ENCODE measurements around the gene SLC6A6.

The SLC6A6 gene

DNA sequence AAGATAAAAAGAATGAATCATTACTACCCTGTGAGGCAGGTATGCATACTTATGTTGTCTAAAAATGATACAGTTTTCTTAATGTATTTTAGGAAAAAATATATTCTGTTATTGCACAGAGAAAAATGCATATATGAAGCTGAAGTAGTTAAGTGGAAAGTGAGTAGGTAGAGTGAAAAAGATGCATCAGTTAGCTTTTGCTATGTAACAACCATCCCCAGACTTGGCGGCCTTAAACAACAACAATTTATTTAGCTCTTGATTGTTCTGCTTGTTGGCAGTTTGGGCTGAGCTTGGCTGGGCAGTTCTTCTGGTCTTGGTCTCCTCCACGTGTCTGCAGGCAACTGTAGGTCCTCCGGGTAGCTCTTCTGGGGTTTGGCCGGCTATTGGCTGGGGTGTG, 45.7 kb downstream of the SLC6A6 start:
- Histone ChIP-seq H3K9ac (ENCODE audit: low read length) (no peak overlapping the region), H3K4me1 (ENCODE audit: control insufficient read depth, insufficient read depth, low read length) (no peaks in the 10 kb centered on the region), H3K4me3 (ENCODE audit: low read depth, low read length) (no peak overlapping the region), H3K36me3 (ENCODE audit: control insufficient read depth, insufficient read depth, low read length) (peaks cover 94% of the 10 kb centered on the region), H3K27ac (ENCODE audit: low read depth, low read length) (no peak overlapping the region), H3K9me3 (ENCODE audit: control insufficient read depth, insufficient read depth, low read depth, low read length) (peaks cover 4% of the 10 kb centered on the region; the same call in 1 of the 2 replicates), H3K27me3 (ENCODE audit: control insufficient read depth, insufficient read depth, low read length) (no peaks in the 10 kb centered on the region)

GRCh38 chr3:14448756-14449727, 46.6 kb downstream of the SLC6A6 start:
- Histone ChIP-seq H3K9ac (ENCODE audit: low read length) (no peak overlapping the region), H3K9me3 (ENCODE audit: control insufficient read depth, insufficient read depth, low read depth, low read length) (peaks cover 4% of the 10 kb centered on the region; the same call in 1 of the 2 replicates), H3K36me3 (ENCODE audit: control insufficient read depth, insufficient read depth, low read length) (peaks cover 94% of the 10 kb centered on the region), H3K27ac (ENCODE audit: low read depth, low read length) (no peak overlapping the region), H3K4me1 (ENCODE audit: control insufficient read depth, insufficient read depth, low read length) (no peaks in the 10 kb centered on the region), H3K4me3 (ENCODE audit: low read depth, low read length) (no peak overlapping the region), H3K27me3 (ENCODE audit: control insufficient read depth, insufficient read depth, low read length) (no peaks in the 10 kb centered on the region)

- no peak overlapping the region for H3K27ac ChIP-seq (ENCODE audit: low read depth, low read length)
Observed at GRCh38 chr3:14450506-14450905, 48.1 kb downstream of the SLC6A6 start.

DNA sequence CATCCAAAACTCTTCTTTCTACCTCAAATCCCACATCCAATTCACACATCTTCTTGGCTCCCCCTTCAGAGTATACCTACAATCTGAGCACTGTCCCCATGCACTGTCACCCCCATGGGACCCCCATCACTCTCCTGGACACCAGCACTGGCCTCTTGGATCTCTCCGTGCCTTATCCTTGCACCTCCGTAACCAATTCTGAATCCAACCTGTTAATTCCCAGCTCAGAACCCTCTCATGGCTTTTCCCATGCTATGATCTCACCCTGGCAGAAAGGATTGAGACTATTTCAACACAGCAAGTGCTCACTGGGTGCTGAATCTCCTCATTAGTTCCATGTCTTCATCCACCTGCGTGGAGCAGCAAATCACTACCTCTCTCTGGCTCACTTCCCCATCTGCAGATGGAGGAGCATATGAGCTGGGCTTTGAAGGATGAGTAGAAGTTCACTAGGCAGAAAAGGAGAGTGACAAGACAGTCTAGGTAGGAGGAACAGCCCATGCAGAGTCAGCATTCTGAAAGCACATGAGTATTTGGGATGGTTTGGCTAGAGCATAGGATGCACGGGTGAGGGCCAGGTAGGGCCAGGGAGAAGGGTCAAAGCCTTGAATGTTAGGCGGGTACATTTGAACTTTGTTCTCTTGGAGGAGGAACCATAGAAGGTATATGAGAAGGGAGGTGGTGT, 48.7 kb downstream of the SLC6A6 start:
- Histone ChIP-seq H3K9ac (ENCODE audit: low read length) (no peak overlapping the region), H3K27me3 (ENCODE audit: control insufficient read depth, insufficient read depth, low read length) (no peaks in the 10 kb centered on the region), H3K9me3 (ENCODE audit: control insufficient read depth, insufficient read depth, low read depth, low read length) (peaks cover 4% of the 10 kb centered on the region; the same call in 1 of the 2 replicates), H3K27ac (ENCODE audit: low read depth, low read length) (no peak overlapping the region), H3K4me3 (ENCODE audit: low read depth, low read length) (no peak overlapping the region), H3K36me3 (ENCODE audit: control insufficient read depth, insufficient read depth, low read length) (peaks cover 96% of the 10 kb centered on the region), H3K4me1 (ENCODE audit: control insufficient read depth, insufficient read depth, low read length) (no peaks in the 10 kb centered on the region)

More at GRCh38 chr3:14450506-14450905, 48.1 kb downstream of the SLC6A6 start:
- H3K4me3 ChIP-seq (ENCODE audit: low read depth, low read length) = no peak overlapping the region
- no peaks in the 10 kb centered on the region for H3K4me1 ChIP-seq (ENCODE audit: control insufficient read depth, insufficient read depth, low read length)
- no peak overlapping the region for H3K9ac ChIP-seq (ENCODE audit: low read length)
- peaks cover 4% of the 10 kb centered on the region; the same call in 1 of the 2 replicates for H3K9me3 ChIP-seq (ENCODE audit: control insufficient read depth, insufficient read depth, low read depth, low read length)
- H3K27me3 ChIP-seq (ENCODE audit: control insufficient read depth, insufficient read depth, low read length) = no peaks in the 10 kb centered on the region
- peaks cover 97% of the 10 kb centered on the region for H3K36me3 ChIP-seq (ENCODE audit: control insufficient read depth, insufficient read depth, low read length)

- peaks cover 94% of the 10 kb centered on the region for H3K36me3 ChIP-seq (ENCODE audit: control insufficient read depth, insufficient read depth, low read length)
- no peak overlapping the region for H3K9ac ChIP-seq (ENCODE audit: low read length)
Observed at GRCh38 chr3:14451844-14452739, 49.7 kb downstream of the SLC6A6 start.

GRCh38 chr3:14452740-14453710, 50.6 kb downstream of the SLC6A6 start:
- no peaks in the 10 kb centered on the region for H3K9me3 ChIP-seq (ENCODE audit: control insufficient read depth, insufficient read depth, low read depth, low read length)
- H3K27ac ChIP-seq (ENCODE audit: low read depth, low read length) = no peak overlapping the region; the same call in 1 of the 2 replicates
- peaks cover 6% of the 10 kb centered on the region for H3K4me1 ChIP-seq (ENCODE audit: control insufficient read depth, insufficient read depth, low read length)
- no peaks in the 10 kb centered on the region for H3K27me3 ChIP-seq (ENCODE audit: control insufficient read depth, insufficient read depth, low read length)
- H3K9ac ChIP-seq (ENCODE audit: low read length) = no peak overlapping the region
- no peak overlapping the region for H3K4me3 ChIP-seq (ENCODE audit: low read depth, low read length)
- H3K36me3 ChIP-seq (ENCODE audit: control insufficient read depth, insufficient read depth, low read length) = peaks cover 88% of the 10 kb centered on the region

More at GRCh38 chr3:14451844-14452739, 49.7 kb downstream of the SLC6A6 start:
- H3K27me3 ChIP-seq (ENCODE audit: control insufficient read depth, insufficient read depth, low read length) = no peaks in the 10 kb centered on the region
- no peak overlapping the region for H3K4me3 ChIP-seq (ENCODE audit: low read depth, low read length)
- peaks cover 4% of the 10 kb centered on the region; the same call in 1 of the 2 replicates for H3K9me3 ChIP-seq (ENCODE audit: control insufficient read depth, insufficient read depth, low read depth, low read length)
- no peaks in the 10 kb centered on the region for H3K4me1 ChIP-seq (ENCODE audit: control insufficient read depth, insufficient read depth, low read length)
- no peak overlapping the region; the same call in 1 of the 2 replicates for H3K27ac ChIP-seq (ENCODE audit: low read depth, low read length)

DNA sequence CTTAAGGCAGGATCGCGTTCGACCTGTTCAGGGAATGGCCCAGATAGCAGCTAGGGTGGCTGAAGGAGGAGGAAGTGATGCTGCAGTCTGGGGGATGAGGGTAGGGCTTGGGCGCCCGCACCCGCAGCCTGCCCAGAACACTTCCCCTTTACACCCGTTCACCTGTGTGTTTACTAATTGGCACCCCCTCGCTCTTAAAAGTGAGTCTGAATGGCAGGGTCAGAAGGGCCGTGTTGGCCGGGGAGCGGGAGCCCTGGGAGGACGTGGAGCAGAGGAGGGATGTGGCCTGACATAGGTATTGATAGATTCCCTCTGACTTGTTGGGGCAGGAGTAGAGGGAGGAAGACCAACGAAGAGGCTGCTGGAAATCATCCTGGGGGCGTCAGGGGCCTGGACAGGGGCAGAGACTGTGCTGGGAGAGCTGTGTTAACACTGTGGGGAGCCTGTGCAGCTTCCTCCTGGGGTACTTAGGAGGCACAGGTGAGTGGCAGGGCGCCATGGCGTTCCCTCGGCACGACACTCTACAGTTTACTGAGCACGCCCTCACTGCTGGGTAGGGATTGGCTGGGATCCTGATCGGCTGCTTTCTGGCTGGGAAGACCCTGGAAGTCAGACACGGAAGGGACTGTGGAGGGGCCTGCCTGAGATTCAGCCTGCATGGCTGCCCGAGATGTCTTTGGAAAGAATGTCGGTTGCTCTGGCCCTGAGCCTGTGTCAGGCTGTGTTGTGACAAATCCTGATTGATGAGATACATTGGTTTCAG, 51.7 kb downstream of the SLC6A6 start:
- Histone ChIP-seq H3K4me1 (ENCODE audit: control insufficient read depth, insufficient read depth, low read length) (peaks cover 12% of the 10 kb centered on the region), H3K27me3 (ENCODE audit: control insufficient read depth, insufficient read depth, low read length) (no peaks in the 10 kb centered on the region), H3K36me3 (ENCODE audit: control insufficient read depth, insufficient read depth, low read length) (peaks cover 88% of the 10 kb centered on the region), H3K9ac (ENCODE audit: low read length) (no peak overlapping the region), H3K4me3 (ENCODE audit: low read depth, low read length) (no peak overlapping the region), H3K9me3 (ENCODE audit: control insufficient read depth, insufficient read depth, low read depth, low read length) (no peaks in the 10 kb centered on the region), H3K27ac (ENCODE audit: low read depth, low read length) (no peak overlapping the region)

- Histone ChIP-seq H3K4me1 (ENCODE audit: control insufficient read depth, insufficient read depth, low read length) (peaks cover 12% of the 10 kb centered on the region), H3K9me3 (ENCODE audit: control insufficient read depth, insufficient read depth, low read depth, low read length) (no peaks in the 10 kb centered on the region), H3K27me3 (ENCODE audit: control insufficient read depth, insufficient read depth, low read length) (no peaks in the 10 kb centered on the region), H3K36me3 (ENCODE audit: control insufficient read depth, insufficient read depth, low read length) (peaks cover 90% of the 10 kb centered on the region), H3K27ac (ENCODE audit: low read depth, low read length) (no peak overlapping the region), H3K4me3 (ENCODE audit: low read depth, low read length) (no peak overlapping the region), H3K9ac (ENCODE audit: low read length) (no peak overlapping the region)
Observed at GRCh38 chr3:14454639-14455310, 52.4 kb downstream of the SLC6A6 start.
